ENCODE results near the gene GCC2. TPM values are rescaled to one million over a fixed set of nuclear protein-coding genes. Genes with fewer than 3 reads are reported as not detected.

GCC2 gene
- total RNA-seq, 1 experiment from 2014 or later = 28.2 TPM

DNA sequence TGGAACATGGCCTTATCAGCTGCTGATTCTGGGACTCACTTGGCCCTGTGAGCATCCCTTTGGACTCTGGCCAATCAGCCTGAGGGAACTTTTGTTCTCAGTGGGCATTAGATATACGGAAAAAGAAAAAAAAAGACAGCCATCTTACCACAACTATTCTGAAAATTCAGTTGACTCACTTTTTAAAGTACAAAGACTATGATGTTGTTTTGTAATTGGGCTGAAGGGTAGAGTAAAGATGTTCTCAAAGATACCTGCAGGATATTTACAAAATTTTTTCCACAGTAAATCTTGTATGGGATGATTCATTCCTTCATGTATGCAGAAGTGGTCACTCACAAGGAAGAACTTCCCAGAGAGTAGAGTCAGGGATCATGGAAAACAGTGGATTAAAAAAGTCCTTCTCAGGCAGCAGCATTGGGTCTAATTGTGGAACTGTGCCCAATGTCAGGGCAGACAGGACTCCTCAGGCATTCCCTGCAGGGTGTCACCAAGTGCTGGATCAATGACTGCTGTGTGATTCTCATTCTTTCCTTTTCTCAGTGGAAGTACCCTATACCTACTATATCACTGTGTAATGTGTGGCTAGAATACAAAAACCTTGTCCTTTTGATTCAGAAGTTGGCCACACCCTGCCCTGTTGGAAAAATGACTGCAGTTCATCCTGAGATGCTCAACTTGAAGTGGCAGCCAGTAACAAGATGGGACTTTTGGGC, 35.9 kb upstream of the GCC2 start:
- peak overlapping the region; percentile 12; the same call in 1 of the 2 replicates for H3K4me2 ChIP-seq (ENCODE audit: low read length)
- H3K4me1 ChIP-seq (ENCODE audit: control insufficient read depth in 1 of 2, insufficient read depth in 2 of 2, low read length in 2 of 2) = peaks cover 0 to 12% of the 10 kb centered on the region in 2 experiments; a peak in 3 of 4 replicates
- H3K4me3 ChIP-seq (replicated peaks in 1 of 2; ENCODE audit: low read depth in 1 of 2, low read length in 2 of 2) = no peak overlapping the region
- ChIA-PET POLR2A (no interaction called here), CTCF (no interaction called here), RAD21 (ENCODE audit: low non-redundant PET in 1 of 2, low total read pairs in 2 of 2, uncharacterized antibody in 2 of 2, unreplicated experiment in 2 of 2) (no interaction called here)
- no peaks in the 10 kb centered on the region for H3K9me3 ChIP-seq (ENCODE audit: control insufficient read depth in 1 of 2, insufficient read depth in 1 of 2, low read depth in 1 of 2, low read length in 2 of 2)
- intact Hi-C loops (cut with micrococcal nuclease) = no loop called here
- H2AFZ ChIP-seq (ENCODE audit: low read depth, low read length, poor library complexity, severe bottlenecking) = no peak overlapping the region
- BruUV-seq (replicated peaks) = no TSS peak
- no peaks in the 10 kb centered on the region for H4K20me1 ChIP-seq (ENCODE audit: insufficient read depth)
- no peaks in the 10 kb centered on the region for H3K36me3 ChIP-seq (ENCODE audit: control insufficient read depth in 1 of 2, insufficient read depth in 2 of 2, low read length in 2 of 2)
- H3K27ac ChIP-seq (ENCODE audit: low read depth, low read length) = no peak overlapping the region
- peak; percentile 21; the same call in 1 of the 2 replicates for ATAC-seq
- DNase-seq (ENCODE audit: low read depth, low spot score) = peak; percentile 4
- H3K9ac ChIP-seq (ENCODE audit: low read length) = no peak overlapping the region
- H3K27me3 ChIP-seq (ENCODE audit: insufficient read depth, low read length) = no peaks in the 10 kb centered on the region
- no peaks in the 10 kb centered on the region for H3K79me2 ChIP-seq (ENCODE audit: insufficient read depth, low read length)
- TF ChIP-seq JUND (IDR thresholded peaks at IDR 0.05) (no peak), RAD21 (IDR thresholded peaks at IDR 0.05; ENCODE audit: low read depth) (no peak), SIN3A (IDR thresholded peaks at IDR 0.05; ENCODE audit: low read depth) (no peak), SP1 (IDR thresholded peaks at IDR 0.05; ENCODE audit: low read depth) (no peak), POLR2A (IDR thresholded peaks at IDR 0.05; ENCODE audit: borderline replicate concordance, extremely low read depth, insufficient read depth, insufficient read length) (no peak), YY1 (IDR thresholded peaks at IDR 0.05; ENCODE audit: extremely low read depth, insufficient replicate concordance, low read depth, low read length) (no peak)
- TF ChIP-seq, protein P1, sequence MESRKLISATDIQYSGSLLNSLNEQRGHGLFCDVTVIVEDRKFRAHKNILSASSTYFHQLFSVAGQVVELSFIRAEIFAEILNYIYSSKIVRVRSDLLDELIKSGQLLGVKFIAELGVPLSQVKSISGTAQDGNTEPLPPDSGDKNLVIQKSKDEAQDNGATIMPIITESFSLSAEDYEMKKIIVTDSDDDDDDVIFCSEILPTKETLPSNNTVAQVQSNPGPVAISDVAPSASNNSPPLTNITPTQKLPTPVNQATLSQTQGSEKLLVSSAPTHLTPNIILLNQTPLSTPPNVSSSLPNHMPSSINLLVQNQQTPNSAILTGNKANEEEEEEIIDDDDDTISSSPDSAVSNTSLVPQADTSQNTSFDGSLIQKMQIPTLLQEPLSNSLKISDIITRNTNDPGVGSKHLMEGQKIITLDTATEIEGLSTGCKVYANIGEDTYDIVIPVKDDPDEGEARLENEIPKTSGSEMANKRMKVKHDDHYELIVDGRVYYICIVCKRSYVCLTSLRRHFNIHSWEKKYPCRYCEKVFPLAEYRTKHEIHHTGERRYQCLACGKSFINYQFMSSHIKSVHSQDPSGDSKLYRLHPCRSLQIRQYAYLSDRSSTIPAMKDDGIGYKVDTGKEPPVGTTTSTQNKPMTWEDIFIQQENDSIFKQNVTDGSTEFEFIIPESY (IDR thresholded peaks at IDR 0.05; ENCODE audit: extremely low read depth, insufficient replicate concordance, low read length) = no peak
- TF ChIP-seq, protein P2, sequence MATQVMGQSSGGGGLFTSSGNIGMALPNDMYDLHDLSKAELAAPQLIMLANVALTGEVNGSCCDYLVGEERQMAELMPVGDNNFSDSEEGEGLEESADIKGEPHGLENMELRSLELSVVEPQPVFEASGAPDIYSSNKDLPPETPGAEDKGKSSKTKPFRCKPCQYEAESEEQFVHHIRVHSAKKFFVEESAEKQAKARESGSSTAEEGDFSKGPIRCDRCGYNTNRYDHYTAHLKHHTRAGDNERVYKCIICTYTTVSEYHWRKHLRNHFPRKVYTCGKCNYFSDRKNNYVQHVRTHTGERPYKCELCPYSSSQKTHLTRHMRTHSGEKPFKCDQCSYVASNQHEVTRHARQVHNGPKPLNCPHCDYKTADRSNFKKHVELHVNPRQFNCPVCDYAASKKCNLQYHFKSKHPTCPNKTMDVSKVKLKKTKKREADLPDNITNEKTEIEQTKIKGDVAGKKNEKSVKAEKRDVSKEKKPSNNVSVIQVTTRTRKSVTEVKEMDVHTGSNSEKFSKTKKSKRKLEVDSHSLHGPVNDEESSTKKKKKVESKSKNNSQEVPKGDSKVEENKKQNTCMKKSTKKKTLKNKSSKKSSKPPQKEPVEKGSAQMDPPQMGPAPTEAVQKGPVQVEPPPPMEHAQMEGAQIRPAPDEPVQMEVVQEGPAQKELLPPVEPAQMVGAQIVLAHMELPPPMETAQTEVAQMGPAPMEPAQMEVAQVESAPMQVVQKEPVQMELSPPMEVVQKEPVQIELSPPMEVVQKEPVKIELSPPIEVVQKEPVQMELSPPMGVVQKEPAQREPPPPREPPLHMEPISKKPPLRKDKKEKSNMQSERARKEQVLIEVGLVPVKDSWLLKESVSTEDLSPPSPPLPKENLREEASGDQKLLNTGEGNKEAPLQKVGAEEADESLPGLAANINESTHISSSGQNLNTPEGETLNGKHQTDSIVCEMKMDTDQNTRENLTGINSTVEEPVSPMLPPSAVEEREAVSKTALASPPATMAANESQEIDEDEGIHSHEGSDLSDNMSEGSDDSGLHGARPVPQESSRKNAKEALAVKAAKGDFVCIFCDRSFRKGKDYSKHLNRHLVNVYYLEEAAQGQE (IDR thresholded peaks at IDR 0.05; ENCODE audit: low read depth) = no peak
- H3K9me2 ChIP-seq (ENCODE audit: insufficient read depth) = no peaks in the 10 kb centered on the region
